OCI-LY7 (cell line): ENCODE results near the gene GAB1.

Experiments used
- EZH2phosphoT487 ChIP-seq: fragments of 200-600 bp; sonication (generic); IDR thresholded peaks from 2 replicates; pipeline ENCODE4 v1.6.1; 2018; ENCODE audit warnings: low read depth, borderline replicate concordance, mild to moderate bottlenecking, mixed run types, antibody characterized with exemption, low read length, moderate library complexity, mixed read lengths
- TF ChIP-seq, protein P1 (sequence below): fragments of 200-600 bp; sonication (generic); conservative IDR thresholded peaks from 2 replicates; pipeline ENCODE4 v1.5.1; 2014; ENCODE audit warnings: mild to moderate bottlenecking, antibody characterized with exemption, low read length, moderate library complexity, mixed read lengths

DNA sequence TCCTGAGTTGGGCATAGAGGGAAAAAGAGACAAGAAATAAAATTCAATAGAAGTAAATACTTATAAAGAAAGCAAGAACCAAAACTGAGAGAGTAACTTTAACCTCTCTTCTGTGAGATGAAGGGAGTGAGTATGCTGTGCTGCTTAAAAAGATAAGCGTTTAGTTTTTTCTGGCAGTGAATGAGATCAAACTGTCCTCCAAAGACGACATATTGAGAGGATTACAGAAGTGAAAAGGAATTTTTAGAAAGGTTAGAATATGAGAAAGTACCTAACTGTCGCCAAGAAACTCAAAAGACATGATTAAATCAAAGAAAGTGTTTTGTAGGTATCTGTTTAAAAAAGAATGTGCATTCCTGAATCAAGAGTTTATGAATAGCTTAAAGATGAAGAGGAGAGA, 16.0 kb downstream of the GAB1 start:
- TF ChIP-seq, protein P1, sequence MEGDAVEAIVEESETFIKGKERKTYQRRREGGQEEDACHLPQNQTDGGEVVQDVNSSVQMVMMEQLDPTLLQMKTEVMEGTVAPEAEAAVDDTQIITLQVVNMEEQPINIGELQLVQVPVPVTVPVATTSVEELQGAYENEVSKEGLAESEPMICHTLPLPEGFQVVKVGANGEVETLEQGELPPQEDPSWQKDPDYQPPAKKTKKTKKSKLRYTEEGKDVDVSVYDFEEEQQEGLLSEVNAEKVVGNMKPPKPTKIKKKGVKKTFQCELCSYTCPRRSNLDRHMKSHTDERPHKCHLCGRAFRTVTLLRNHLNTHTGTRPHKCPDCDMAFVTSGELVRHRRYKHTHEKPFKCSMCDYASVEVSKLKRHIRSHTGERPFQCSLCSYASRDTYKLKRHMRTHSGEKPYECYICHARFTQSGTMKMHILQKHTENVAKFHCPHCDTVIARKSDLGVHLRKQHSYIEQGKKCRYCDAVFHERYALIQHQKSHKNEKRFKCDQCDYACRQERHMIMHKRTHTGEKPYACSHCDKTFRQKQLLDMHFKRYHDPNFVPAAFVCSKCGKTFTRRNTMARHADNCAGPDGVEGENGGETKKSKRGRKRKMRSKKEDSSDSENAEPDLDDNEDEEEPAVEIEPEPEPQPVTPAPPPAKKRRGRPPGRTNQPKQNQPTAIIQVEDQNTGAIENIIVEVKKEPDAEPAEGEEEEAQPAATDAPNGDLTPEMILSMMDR: no peak
- no peak for TF ChIP-seq EZH2phosphoT487
